ENCODE measurements around the gene GALNT9. TPM values are rescaled to one million over a fixed set of nuclear protein-coding genes. Genes with fewer than 3 reads are reported as not detected.

GALNT9 gene
- total RNA-seq, 2 donors from 2014 or later: 4.0 to 10.8 TPM

DNA sequence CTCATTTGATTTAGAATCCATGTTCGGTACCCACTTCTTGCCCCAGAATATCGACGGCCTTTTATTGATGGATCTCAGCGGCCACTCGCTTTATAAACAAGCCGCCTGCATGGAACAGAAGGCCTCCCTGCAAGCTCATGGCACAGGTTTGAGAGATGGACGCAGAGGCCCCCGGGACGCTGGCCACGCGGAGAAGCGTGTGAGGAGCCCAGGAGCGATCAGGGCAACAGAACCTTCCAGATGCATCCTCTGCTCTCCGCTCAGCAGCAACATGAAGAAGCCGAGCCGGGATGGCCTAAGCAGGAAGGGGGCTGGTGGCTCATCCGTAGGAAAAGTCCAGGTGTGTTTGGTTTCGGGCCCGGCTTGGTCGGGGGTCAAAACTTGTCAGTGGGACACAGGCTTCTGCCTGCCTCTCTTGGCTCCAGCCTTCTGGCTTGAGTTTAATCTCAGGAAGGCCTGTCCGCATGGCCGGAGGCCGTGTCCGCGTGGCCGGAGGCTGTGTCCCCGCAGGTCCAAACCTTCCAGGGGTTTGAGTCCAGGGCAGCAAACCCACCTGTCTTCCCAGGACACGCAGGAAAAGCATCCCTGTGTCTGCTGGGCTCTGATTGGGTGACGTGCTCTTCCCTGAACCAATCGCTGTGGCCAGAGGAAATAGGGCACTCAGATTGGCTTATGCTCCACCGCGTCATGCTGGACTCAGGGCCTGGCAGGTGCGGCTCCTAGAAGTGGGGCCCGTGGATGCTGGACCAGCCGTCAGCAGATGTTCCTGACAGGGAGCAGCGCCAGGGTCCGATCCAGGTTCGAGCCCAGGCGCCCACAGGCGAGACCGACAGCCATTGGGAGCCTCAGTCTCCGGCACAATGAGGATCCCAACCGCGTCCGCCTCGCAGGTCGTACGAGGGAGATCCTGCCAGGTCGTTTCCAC lies 65.0 kb downstream of the GALNT9 start:
- H3K27me3 ChIP-seq: no peaks in the 10 kb centered on the region
- TF ChIP-seq, protein P1, sequence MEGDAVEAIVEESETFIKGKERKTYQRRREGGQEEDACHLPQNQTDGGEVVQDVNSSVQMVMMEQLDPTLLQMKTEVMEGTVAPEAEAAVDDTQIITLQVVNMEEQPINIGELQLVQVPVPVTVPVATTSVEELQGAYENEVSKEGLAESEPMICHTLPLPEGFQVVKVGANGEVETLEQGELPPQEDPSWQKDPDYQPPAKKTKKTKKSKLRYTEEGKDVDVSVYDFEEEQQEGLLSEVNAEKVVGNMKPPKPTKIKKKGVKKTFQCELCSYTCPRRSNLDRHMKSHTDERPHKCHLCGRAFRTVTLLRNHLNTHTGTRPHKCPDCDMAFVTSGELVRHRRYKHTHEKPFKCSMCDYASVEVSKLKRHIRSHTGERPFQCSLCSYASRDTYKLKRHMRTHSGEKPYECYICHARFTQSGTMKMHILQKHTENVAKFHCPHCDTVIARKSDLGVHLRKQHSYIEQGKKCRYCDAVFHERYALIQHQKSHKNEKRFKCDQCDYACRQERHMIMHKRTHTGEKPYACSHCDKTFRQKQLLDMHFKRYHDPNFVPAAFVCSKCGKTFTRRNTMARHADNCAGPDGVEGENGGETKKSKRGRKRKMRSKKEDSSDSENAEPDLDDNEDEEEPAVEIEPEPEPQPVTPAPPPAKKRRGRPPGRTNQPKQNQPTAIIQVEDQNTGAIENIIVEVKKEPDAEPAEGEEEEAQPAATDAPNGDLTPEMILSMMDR (IDR thresholded peaks at IDR 0.05): no peak
- H3K27ac ChIP-seq: no peak overlapping the region
- H3K9me3 ChIP-seq: no peaks in the 10 kb centered on the region
- no peaks in the 10 kb centered on the region for H3K36me3 ChIP-seq
- no peak overlapping the region for H3K4me3 ChIP-seq
- H3K4me1 ChIP-seq: no peaks in the 10 kb centered on the region
- no peak for DNase-seq (ENCODE audit: low spot score)

DNA sequence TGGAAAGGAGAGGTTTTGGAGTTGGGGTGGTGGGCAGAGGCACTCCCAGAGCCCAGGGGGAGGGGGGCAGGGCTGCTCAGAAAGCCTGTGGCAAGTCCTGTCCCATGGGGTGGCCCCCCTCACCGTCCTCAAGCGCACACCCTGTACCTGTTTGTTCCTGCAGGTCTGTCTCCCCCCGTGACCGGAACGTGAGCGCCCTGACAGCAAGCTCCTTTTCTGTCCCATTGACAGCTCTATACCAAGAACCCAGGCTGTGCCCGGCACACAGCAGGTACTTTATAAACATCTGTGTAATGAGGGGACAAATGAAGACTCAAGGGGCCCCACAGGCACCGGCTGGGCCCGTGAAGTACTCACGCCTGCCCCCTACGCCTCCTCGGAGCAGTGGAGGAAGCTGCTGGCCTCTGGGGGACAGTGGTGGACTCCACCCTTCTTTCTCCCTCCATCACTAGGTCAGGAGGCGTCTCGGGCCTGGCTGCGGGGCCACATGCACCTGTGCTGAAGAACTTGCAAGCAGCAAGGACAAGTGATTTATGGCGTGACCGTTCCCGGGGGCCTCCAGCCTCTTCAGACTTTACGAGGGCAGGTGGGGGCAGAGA lies 65.8 kb downstream of the GALNT9 start:
- H3K4me1 ChIP-seq: no peaks in the 10 kb centered on the region
- H3K36me3 ChIP-seq: no peaks in the 10 kb centered on the region
- no peak overlapping the region for H3K27ac ChIP-seq
- H3K9me3 ChIP-seq: no peaks in the 10 kb centered on the region
- no peak for DNase-seq (ENCODE audit: low spot score)
- no peaks in the 10 kb centered on the region for H3K27me3 ChIP-seq
- no peak overlapping the region for H3K4me3 ChIP-seq
- TF ChIP-seq, protein P1 (IDR thresholded peaks at IDR 0.05): no peak

DNA sequence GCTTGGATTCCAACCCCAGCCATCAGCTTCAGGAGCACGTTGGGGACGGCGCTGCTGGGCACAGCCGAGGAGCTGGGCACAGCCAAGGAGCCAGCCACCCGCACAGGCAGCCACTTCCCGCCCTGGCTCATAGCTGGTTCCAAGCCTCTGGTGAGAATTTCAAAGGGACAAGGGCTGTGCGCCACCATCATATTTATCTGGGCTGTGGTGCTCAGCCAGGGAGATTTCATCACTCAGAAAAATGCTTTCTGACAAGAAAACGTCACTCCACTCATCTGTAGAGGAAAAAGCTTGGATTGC lies 66.4 kb downstream of the GALNT9 start:
- Histone ChIP-seq H3K27me3 (no peaks in the 10 kb centered on the region), H3K4me3 (no peak overlapping the region), H3K36me3 (no peaks in the 10 kb centered on the region), H3K4me1 (no peaks in the 10 kb centered on the region), H3K27ac (no peak overlapping the region), H3K9me3 (no peaks in the 10 kb centered on the region)
- TF ChIP-seq, protein P1 (IDR thresholded peaks at IDR 0.05): no peak
- no peak for DNase-seq (ENCODE audit: low spot score)

DNA sequence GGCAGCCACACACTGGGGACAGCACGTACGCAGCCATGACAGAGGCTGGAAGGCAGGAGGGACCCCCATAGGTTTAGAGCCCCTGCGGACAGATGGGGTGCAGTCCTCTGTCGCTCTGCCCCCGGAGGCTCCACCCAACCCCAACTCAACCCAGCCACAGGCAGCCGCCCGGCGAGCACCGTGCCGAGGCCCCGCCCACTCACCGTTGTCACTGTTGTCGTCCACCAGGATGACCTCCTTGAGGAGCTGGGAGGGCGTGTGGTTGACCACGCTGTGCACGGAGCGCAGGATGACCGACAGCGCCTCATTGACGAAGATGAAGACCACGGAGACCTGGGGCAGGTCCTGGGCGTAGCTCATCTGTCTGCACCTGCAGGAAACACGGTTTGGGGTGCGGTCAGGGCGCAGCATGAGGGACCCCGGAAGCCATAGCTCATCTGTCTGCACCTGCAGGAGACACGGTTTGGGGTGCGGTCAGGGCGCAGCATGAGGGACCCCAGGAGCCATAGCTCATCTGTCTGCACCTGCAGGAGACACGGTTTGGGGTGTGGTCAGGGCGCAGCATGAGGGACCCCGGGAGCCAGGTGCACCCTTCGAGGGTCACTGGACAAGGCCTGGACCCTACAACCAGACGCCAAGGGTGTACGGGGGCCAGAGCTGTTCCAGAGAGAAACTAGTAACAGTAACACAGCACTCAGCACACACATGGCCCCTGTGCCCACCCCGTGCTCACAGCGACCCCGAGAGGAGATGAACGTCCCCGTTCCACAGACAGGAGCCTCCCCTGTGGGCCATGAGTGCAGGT lies 66.9 kb downstream of the GALNT9 start:
- DNase-seq (ENCODE audit: low spot score): no peak
- TF ChIP-seq, protein P1 (IDR thresholded peaks at IDR 0.05): no peak
- no peaks in the 10 kb centered on the region for H3K27me3 ChIP-seq

DNA sequence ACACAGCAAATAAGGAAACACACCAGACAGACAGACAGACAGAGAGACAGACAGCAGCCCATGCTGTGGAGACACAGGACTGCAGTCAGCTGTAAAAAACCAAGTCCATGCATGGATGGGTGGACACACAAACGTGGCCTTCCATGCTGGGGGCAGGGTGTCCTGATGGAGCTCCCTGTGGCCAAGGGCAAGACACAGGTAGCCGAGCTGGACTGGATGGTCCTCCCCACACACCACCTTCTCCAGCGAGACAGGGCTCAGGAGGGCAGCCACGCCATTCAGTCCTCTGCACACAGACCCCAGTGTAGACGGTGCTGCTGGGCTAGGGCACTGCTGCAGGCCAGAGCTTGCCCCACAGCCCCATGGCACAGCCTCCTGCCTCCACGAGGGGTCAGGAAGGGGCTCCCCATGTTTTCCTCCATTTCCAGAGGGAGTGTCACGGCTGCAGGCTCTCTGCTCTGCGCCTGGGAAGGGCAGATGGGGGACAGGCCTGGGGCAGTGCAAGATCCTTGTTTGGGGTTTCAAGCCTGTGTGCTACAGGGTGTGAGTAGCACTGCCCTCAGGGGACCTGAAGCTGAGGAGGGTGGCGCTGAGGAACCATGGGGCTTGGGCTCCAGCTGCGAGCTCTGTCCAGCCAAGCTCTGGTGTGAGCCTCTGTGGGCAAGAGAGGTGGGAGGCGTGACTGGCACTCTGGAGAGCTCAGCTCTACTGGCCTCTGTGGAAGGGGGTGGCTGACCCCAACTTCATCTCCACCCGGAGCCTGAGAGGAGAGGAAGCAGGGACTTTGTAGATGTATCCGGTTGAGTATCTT lies 67.9 kb downstream of the GALNT9 start:
- TF ChIP-seq, protein P1 (IDR thresholded peaks at IDR 0.05): no peak
- Histone ChIP-seq H3K36me3 (no peaks in the 10 kb centered on the region), H3K27ac (no peak overlapping the region), H3K4me1 (no peaks in the 10 kb centered on the region), H3K9me3 (no peaks in the 10 kb centered on the region), H3K4me3 (no peak overlapping the region), H3K27me3 (no peaks in the 10 kb centered on the region)
- DNase-seq (ENCODE audit: low spot score): no peak

More for the DNA sequence above, 66.9 kb downstream of the GALNT9 start:
- Histone ChIP-seq H3K4me3 (no peak overlapping the region), H3K9me3 (no peaks in the 10 kb centered on the region), H3K27ac (no peak overlapping the region), H3K36me3 (no peaks in the 10 kb centered on the region), H3K4me1 (no peaks in the 10 kb centered on the region)
